Prostate gland (tissue), 2 donors: ENCODE results near the gene SPOP. TPM values are rescaled to one million over a fixed set of nuclear protein-coding genes. Genes with fewer than 3 reads are reported as not detected.

ENCODE experiments used
- DNase-seq: peaks from one replicate; pipeline ENCODE4 v3.0.0-alpha.2; 2019; ENCODE audit warnings: low spot score
- H3K27ac ChIP-seq, 2 donors: fragments of 200-600 bp; sonication (generic); 2 replicates each; pipeline ENCODE4 v1.5.1; 2017 to 2019
- H3K27me3 ChIP-seq: fragments of 200-600 bp; sonication (generic); replicated peaks from 2 replicates; pipeline ENCODE4 v1.5.1; 2019; ENCODE audit not compliant: insufficient read depth
- H3K36me3 ChIP-seq, 2 donors: fragments of 200-600 bp; sonication (generic); 1 replicate in 1 of 2; 2 replicates in 1 of 2; pipeline versions ENCODE4 v1.5.1 to v1.8.1; 2017 to 2019
- H3K4me1 ChIP-seq: fragments of 200-600 bp; sonication (generic); replicated peaks from 2 replicates; pipeline ENCODE4 v1.5.1; 2019
- H3K4me3 ChIP-seq, 2 donors: fragments of 200-600 bp; sonication (generic); 2 replicates each; pipeline ENCODE4 v1.5.1; 2017 to 2019
- H3K9me3 ChIP-seq: fragments of 200-600 bp; sonication (generic); 2 replicates; pipeline ENCODE4 v1.5.1; 2017
- CTCF ChIP-seq, 4 experiments: fragments of 200-600 bp in 2 of 4; fragments of 450-650 bp in 2 of 4; sonication (generic) in 2 of 4; IDR thresholded peaks; 1 replicate in 3 of 4; 2 replicates in 1 of 4; pipeline ENCODE4 v1.5.1; 2016 to 2019; ENCODE audit warnings: antibody characterized with exemption in 4 of 4, mild to moderate bottlenecking in 2 of 4, moderate library complexity in 2 of 4
- POLR2A ChIP-seq: fragments of 450-650 bp; IDR thresholded peaks from one replicate; pipeline ENCODE4 v1.6.1; 2016; ENCODE audit warnings: antibody characterized with exemption, mild to moderate bottlenecking
- POLR2AphosphoS5 ChIP-seq: sonication (generic); formaldehyde crosslinking; IDR thresholded peaks from one replicate; pipeline ENCODE4 v1.6.1; 2017; ENCODE audit warnings: antibody characterized with exemption
- WGBS: methylation state at CpG from one replicate; pipeline ENCODE4 v1.1.5; 2018; 5-methylcytosine and 5-hydroxymethylcytosine counted together
- intact Hi-C: fragments of 100-400 bp; cut with DNase I; formaldehyde crosslinking; loops from one replicate; pipeline ENCODE4 v1.14.2; 2022
- total RNA-seq, 2 donors: library from RNA; depleted of rRNA; stranded (reverse); fragments of >200 nt; gene quantifications; one replicate each; pipeline ENCODE4 v1.1.0, GENCODE V29; 2016

Gene SPOP
- total RNA-seq, 2 donors from 2014 or later = 80.8 to 93.0 TPM

DNA sequence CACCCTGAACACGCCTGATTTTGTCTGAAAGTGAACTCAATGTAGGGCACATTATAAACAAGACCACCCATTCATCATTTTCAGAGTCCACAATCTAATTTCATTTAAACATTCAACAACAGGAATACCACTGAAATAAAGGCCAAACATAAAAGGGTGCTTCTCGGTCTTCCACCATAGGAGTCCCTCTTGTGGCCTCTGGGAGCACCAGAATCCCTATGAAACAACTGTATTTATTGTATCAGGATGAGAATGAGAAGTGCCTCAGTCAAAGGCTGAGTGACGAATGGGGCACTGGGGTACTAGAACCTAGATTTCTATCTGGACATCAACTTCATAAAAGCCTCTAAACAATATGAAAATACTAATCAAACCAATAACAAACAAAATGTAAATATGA, 61.8 kb downstream of the SPOP start:
- H3K4me3 ChIP-seq = no peak overlapping the region
- H3K27ac ChIP-seq = peak overlapping the region; percentile 0 to 23
- intact Hi-C loops = loop anchor here (5.0 kb wide), 1 partner anchor 39 kb away; the partner anchor contains the start of gene NXPH3
- H3K36me3 ChIP-seq = peaks cover 3 to 13% of the 10 kb centered on the region in 2 donors
- peaks cover 7% of the 10 kb centered on the region for H3K4me1 ChIP-seq
- no peak for DNase-seq
- TF ChIP-seq CTCF (IDR thresholded peaks at IDR 0.05) (no peak), POLR2A (no peak), POLR2AphosphoS5 (no peak)
- H3K9me3 ChIP-seq = no peaks in the 10 kb centered on the region
- no peaks in the 10 kb centered on the region for H3K27me3 ChIP-seq
- WGBS = 49% methylated on average over 3 of the region's 3 CpGs

DNA sequence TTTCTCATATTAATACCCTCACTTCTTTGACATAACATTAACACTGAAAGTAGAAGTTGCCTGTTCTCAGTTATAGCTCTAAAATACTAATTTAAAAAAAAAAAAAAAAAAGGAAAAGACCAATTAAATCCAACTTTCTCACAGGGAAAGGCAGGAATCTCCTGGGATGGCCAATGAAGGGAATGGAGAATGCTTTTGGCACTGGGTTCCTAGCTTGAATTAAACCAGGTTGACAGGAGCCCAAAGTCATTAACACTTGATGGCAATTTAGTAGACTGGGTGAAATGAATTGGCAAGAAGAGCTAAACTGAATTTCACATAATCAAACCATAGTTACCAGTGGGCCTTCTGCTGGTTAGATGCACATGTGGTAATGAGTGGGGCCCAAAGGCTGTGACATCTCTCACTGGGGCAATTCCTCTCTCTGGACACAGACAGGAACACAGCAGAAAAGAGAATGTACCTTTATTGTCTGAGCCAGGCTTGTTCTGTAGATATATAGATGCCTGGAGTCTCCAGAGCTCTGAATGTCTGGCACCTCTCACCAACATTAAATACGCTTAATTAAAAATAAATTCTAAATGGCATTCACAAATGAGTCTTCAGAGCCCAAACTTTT, 64.6 kb downstream of the SPOP start:
- intact Hi-C loops = no loop called here
- no peaks in the 10 kb centered on the region for H3K9me3 ChIP-seq
- H3K4me1 ChIP-seq = peaks cover 7% of the 10 kb centered on the region
- DNase-seq = no peak
- WGBS = 90% methylated on average over 1 of the region's 1 CpG
- TF ChIP-seq POLR2A (no peak), POLR2AphosphoS5 (no peak), CTCF (IDR thresholded peaks at IDR 0.05) (no peak)
- H3K36me3 ChIP-seq = peaks cover 0 to 1% of the 10 kb centered on the region in 2 donors
- H3K27me3 ChIP-seq = no peaks in the 10 kb centered on the region
- H3K4me3 ChIP-seq = no peak overlapping the region
- H3K27ac ChIP-seq = no peak overlapping the region

DNA sequence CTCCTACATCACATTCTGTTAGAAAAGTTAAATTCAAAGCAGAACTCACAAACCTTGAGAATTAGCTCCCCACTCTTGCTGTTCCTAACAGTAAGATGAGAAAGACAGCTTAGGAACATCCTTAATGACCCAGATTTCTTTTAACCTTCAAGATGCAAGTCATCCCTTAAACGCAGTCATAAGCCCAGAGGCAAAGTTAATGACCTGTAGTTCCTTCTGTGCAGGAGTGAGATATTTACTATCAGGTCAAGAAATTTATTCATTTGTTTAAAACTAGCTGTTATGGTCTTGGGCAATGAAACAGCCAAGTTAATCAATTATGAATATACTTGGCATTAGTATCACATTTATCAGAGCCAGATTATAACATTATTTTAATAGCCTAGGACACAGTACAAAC, 65.2 kb downstream of the SPOP start:
- H3K27ac ChIP-seq = no peak overlapping the region
- no peak overlapping the region for H3K4me3 ChIP-seq
- H3K4me1 ChIP-seq = peaks cover 7% of the 10 kb centered on the region
- H3K36me3 ChIP-seq = no peaks in the 10 kb centered on the region
- no peak for TF ChIP-seq CTCF (IDR thresholded peaks at IDR 0.05)
- no peak for TF ChIP-seq POLR2AphosphoS5
- no peak for TF ChIP-seq POLR2A
- H3K27me3 ChIP-seq = no peaks in the 10 kb centered on the region
- 39% methylated on average over 1 of the region's 1 CpG for WGBS
- DNase-seq = no peak
- intact Hi-C loops = no loop called here
- no peaks in the 10 kb centered on the region for H3K9me3 ChIP-seq

GRCh38 chr17:49610883-49611584, 66.9 kb downstream of the SPOP start:
- peak; percentile 41 for DNase-seq
- Histone ChIP-seq H3K9me3 (no peaks in the 10 kb centered on the region), H3K36me3 (no peaks in the 10 kb centered on the region), H3K27ac (peak overlapping the region in 1 of 2 donors; percentile 17), H3K27me3 (no peaks in the 10 kb centered on the region), H3K4me1 (no peaks in the 10 kb centered on the region), H3K4me3 (no peak overlapping the region)
- intact Hi-C loops = no loop called here
- WGBS = 24% methylated on average over 5 of the region's 5 CpGs
- no peak for TF ChIP-seq CTCF (IDR thresholded peaks at IDR 0.05)
- TF ChIP-seq POLR2A = no peak
- TF ChIP-seq POLR2AphosphoS5 = peak; percentile 34
